ENCODE measurements around the gene NFYC. TPM values are rescaled to one million over a fixed set of nuclear protein-coding genes. Genes with fewer than 3 reads are reported as not detected.

The NFYC gene
- total RNA-seq, 1 experiment from 2014 or later = 63.3 TPM

DNA sequence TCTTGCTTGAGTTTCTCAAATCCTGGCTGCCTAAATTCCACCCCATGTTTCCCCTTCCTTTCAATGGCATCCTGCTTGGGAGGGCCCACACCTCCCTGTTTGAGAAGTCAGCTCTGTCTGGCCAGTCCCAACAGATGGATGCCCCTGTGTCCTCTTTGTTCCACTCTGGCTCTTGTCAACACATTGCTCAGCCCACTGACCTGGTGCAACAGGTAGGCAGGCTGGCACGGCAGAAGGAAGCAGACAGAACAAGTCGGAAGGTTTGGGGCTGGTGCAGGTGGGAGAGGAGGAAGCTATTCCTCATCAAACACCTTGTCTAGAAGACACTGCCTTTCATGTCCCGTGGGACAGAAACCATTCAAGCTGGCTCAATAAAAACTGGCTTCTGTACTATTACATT lies 114.7 kb downstream of the NFYC start (continued):
- TF ChIP-seq CBX3 (IDR thresholded peaks at IDR 0.05; ENCODE audit: low read depth) (no peak), SP1 (IDR thresholded peaks at IDR 0.05; ENCODE audit: low read depth) (no peak)

DNA sequence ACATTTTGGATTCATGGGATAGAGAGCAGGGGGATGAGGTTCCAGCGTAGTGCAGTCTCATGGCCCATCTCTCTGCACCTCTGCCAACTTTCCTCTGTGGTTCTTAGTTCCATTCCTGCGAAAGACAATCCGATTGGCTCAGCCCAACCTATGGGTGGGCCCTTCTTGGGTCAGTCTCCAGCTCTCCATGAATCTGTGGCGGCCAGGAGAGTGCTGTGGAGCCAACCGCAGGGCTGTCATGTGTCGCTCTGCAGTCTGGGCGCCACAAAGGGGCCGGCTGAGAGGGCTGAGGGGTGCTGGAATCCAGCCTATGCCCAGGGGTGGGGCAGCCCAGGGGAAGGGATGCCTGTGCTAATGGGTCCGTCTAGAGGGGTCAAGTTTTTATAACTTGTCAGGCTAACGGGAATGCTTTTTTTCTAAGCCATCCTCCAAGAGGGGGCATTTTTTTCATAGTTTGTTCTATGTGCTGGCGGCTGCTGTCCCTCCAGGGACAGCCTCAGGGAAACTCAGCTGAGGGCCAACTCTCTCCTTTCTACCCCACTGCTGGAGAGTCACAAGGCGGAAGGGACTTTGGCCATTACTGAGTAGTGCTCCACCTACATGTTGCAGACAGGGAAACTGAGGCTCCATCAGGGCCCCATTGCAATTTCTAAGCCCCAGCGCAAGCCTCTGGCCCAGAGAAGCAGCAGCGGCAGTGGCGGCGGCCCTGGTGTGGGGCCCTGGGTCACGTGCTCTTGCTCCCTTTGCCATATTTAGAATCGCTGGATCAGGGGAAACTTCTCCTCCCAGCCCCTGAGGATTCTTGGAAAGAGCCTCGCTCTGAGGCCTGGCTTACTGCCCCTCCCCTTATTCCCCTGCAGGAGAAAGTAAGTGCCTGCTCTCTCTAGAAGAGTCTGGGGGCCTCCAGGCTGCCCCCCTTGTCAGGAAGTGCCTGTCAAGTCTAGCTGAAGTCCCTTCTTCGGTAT lies 115.5 kb downstream of the NFYC start:
- H3K9me2 ChIP-seq (ENCODE audit: insufficient read depth) = no peaks in the 10 kb centered on the region
- ATAC-seq = no peak
- H3K27ac ChIP-seq (ENCODE audit: low read depth, low read length) = no peak overlapping the region
- BruUV-seq (replicated peaks) = no TSS peak
- no peaks in the 10 kb centered on the region for H3K27me3 ChIP-seq (ENCODE audit: insufficient read depth, low read length)
- H3K9ac ChIP-seq (ENCODE audit: low read length) = no peak overlapping the region
- H3K9me3 ChIP-seq (ENCODE audit: control insufficient read depth in 1 of 2, insufficient read depth in 1 of 2, low read depth in 1 of 2, low read length in 2 of 2) = no peaks in the 10 kb centered on the region
- peaks cover 1 to 13% of the 10 kb centered on the region in 2 experiments; a peak in 2 of 4 replicates for H3K4me1 ChIP-seq (ENCODE audit: control insufficient read depth in 1 of 2, insufficient read depth in 2 of 2, low read length in 2 of 2)
- intact Hi-C loops (cut with micrococcal nuclease) = no loop called here
- RAD21 ChIA-PET (ENCODE audit: low non-redundant PET in 1 of 2, low total read pairs in 2 of 2, uncharacterized antibody in 2 of 2, unreplicated experiment in 2 of 2) = no interaction called here
- TF ChIP-seq EGR1 (IDR thresholded peaks at IDR 0.05; ENCODE audit: low read depth) (no peak), EZH2 (IDR thresholded peaks at IDR 0.05) (no peak), SP1 (IDR thresholded peaks at IDR 0.05; ENCODE audit: low read depth) (no peak), ELF1 (IDR thresholded peaks at IDR 0.05; ENCODE audit: borderline replicate concordance, low read depth) (no peak), SRF (IDR thresholded peaks at IDR 0.05; ENCODE audit: low read depth) (no peak), JUND (IDR thresholded peaks at IDR 0.05) (no peak)
- TF ChIP-seq, protein P1, sequence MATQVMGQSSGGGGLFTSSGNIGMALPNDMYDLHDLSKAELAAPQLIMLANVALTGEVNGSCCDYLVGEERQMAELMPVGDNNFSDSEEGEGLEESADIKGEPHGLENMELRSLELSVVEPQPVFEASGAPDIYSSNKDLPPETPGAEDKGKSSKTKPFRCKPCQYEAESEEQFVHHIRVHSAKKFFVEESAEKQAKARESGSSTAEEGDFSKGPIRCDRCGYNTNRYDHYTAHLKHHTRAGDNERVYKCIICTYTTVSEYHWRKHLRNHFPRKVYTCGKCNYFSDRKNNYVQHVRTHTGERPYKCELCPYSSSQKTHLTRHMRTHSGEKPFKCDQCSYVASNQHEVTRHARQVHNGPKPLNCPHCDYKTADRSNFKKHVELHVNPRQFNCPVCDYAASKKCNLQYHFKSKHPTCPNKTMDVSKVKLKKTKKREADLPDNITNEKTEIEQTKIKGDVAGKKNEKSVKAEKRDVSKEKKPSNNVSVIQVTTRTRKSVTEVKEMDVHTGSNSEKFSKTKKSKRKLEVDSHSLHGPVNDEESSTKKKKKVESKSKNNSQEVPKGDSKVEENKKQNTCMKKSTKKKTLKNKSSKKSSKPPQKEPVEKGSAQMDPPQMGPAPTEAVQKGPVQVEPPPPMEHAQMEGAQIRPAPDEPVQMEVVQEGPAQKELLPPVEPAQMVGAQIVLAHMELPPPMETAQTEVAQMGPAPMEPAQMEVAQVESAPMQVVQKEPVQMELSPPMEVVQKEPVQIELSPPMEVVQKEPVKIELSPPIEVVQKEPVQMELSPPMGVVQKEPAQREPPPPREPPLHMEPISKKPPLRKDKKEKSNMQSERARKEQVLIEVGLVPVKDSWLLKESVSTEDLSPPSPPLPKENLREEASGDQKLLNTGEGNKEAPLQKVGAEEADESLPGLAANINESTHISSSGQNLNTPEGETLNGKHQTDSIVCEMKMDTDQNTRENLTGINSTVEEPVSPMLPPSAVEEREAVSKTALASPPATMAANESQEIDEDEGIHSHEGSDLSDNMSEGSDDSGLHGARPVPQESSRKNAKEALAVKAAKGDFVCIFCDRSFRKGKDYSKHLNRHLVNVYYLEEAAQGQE (IDR thresholded peaks at IDR 0.05; ENCODE audit: low read depth) = no peak
- TF ChIP-seq, protein P2, sequence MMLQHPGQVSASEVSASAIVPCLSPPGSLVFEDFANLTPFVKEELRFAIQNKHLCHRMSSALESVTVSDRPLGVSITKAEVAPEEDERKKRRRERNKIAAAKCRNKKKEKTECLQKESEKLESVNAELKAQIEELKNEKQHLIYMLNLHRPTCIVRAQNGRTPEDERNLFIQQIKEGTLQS (IDR thresholded peaks at IDR 0.05) = no peak
- H4K20me1 ChIP-seq (ENCODE audit: insufficient read depth) = no peaks in the 10 kb centered on the region
- POLR2A ChIA-PET = no interaction called here
- H3K36me3 ChIP-seq (ENCODE audit: control insufficient read depth in 1 of 2, insufficient read depth in 2 of 2, low read length in 2 of 2) = no peaks in the 10 kb centered on the region
- DNase-seq (ENCODE audit: low read depth, low spot score) = no peak
- H3K4me3 ChIP-seq (replicated peaks in 1 of 2; ENCODE audit: low read depth in 1 of 2, low read length in 2 of 2) = no peak overlapping the region
- CTCF ChIA-PET = no interaction called here
- no peak overlapping the region for H3K4me2 ChIP-seq (ENCODE audit: low read length)
- no peaks in the 10 kb centered on the region for H3K79me2 ChIP-seq (ENCODE audit: insufficient read depth, low read length)
- no peak overlapping the region for H2AFZ ChIP-seq (ENCODE audit: low read depth, low read length, poor library complexity, severe bottlenecking)
